ENCODE results near the gene DNAH1. TPM values are rescaled to one million over a fixed set of nuclear protein-coding genes. Genes with fewer than 3 reads are reported as not detected.

Gene DNAH1
- total RNA-seq, 2 donors from 2014 or later: 5.6 to 18.7 TPM

DNA sequence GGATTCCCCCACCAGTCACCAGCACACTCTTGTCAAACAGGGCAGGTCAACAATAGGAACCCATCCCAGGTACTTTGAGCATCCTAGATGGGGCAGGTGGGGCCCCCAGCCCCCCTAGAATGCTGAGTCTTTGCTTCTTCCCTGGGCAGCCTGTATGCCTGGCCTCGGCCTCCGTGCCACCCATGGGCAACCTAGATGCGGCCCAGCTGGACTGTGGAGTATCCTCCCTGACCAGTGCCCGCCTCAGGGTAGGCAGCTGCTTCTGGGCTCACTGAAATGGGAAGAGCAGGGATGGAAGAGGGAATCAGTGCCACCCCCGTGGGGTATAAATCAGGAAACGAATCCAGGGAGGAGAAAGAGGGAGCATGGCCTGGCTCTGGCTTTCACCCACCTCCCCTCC, 10.9 kb downstream of the DNAH1 start:
- TF ChIP-seq, protein P1, sequence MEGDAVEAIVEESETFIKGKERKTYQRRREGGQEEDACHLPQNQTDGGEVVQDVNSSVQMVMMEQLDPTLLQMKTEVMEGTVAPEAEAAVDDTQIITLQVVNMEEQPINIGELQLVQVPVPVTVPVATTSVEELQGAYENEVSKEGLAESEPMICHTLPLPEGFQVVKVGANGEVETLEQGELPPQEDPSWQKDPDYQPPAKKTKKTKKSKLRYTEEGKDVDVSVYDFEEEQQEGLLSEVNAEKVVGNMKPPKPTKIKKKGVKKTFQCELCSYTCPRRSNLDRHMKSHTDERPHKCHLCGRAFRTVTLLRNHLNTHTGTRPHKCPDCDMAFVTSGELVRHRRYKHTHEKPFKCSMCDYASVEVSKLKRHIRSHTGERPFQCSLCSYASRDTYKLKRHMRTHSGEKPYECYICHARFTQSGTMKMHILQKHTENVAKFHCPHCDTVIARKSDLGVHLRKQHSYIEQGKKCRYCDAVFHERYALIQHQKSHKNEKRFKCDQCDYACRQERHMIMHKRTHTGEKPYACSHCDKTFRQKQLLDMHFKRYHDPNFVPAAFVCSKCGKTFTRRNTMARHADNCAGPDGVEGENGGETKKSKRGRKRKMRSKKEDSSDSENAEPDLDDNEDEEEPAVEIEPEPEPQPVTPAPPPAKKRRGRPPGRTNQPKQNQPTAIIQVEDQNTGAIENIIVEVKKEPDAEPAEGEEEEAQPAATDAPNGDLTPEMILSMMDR (IDR thresholded peaks at IDR 0.05): no peak
- TF ChIP-seq POLR2A (IDR thresholded peaks at IDR 0.05) (no peak), POLR2AphosphoS5 (IDR thresholded peaks at IDR 0.05) (no peak)
- no peak overlapping the region for H3K4me3 ChIP-seq
- DNase-seq (ENCODE audit: low spot score): no peak
- H3K27ac ChIP-seq: no peak overlapping the region
- whole genome bisulfite sequencing: 85% methylated on average over 6 of the region's 6 CpGs
- H3K9me3 ChIP-seq: no peaks in the 10 kb centered on the region
- H3K4me1 ChIP-seq (replicated peaks): no peaks in the 10 kb centered on the region
- no peaks in the 10 kb centered on the region for H3K36me3 ChIP-seq
- no peaks in the 10 kb centered on the region for H3K27me3 ChIP-seq (replicated peaks; ENCODE audit: insufficient read depth)
- intact Hi-C loops (cut with DNase I): no loop called here

DNA sequence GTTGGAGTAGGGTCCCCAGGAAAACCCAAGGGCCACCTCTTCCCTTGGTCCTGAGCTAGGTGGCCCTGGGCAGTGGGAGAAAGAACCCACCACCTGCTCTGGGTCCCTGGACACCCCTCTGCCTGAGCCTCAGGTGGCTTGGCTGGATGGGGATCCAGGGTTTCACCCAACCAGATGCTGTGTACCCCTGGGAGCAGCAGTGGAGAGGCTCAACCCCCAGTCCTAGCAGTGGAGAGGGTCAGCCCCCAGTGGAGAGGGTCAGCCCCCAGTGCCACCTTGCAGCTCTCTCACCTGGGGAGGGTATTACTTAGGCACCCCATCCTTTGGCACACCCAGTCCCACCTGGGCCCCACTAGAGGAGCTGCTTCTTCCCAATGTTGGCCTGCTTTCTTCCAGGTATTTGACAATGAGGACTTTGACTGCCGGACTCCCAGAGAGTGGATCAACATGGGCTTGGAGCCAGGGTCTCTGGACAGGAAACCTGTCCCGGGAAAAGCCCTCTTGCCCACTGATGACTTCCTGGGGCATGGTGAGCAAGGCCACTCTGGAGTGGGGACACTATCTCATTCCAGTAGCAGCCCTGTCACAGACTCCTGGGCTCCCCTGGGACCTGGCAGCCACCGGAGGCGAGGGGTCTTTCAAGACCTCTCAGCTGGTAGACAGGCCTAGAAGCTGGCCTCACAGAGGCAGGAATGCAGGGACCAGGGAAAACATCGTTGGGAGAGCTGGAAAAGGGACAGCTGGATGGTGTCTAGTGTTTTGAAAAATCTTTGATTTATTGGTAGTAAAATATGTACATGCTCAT, 11.6 kb downstream of the DNAH1 start:
- WGBS: 64% methylated on average over 5 of the region's 5 CpGs
- DNase-seq (ENCODE audit: low spot score): no peak
- no peaks in the 10 kb centered on the region for H3K9me3 ChIP-seq
- intact Hi-C loops (cut with DNase I): no loop called here
- H3K27me3 ChIP-seq (replicated peaks; ENCODE audit: insufficient read depth): no peaks in the 10 kb centered on the region
- H3K27ac ChIP-seq: no peak overlapping the region
- H3K4me3 ChIP-seq: no peak overlapping the region
- TF ChIP-seq, protein P1 (IDR thresholded peaks at IDR 0.05): no peak
- no peak for TF ChIP-seq POLR2AphosphoS5 (IDR thresholded peaks at IDR 0.05)
- no peak for TF ChIP-seq POLR2A (IDR thresholded peaks at IDR 0.05)
- no peaks in the 10 kb centered on the region for H3K36me3 ChIP-seq
- H3K4me1 ChIP-seq (replicated peaks): no peaks in the 10 kb centered on the region

DNA sequence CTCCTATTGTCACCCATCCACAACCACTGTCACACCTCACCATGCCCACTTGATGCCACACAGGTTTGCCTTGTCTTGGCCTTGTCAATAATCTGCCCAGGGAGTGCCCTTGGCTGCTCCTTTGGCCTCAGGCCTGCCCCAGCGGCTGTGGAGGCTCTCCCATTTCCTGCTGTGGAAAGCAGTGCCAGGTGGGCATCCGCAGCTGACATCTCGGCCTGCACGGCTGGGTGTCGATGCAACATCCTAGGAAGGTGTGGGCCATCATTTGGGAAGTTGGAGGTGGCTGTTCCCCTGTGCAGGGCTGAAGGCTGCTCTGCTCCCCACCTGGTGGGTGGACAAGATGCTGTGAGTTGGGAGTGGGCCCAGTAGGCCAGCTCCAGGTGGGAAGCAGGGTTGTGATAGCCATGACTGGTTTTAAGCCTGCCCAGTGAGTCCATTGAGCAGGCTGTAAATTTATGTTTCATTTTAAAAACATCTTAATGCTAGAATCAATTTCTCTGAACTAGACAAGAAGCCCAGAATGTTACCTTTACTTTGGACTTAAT, 12.5 kb downstream of the DNAH1 start:
- no peak overlapping the region for H3K27ac ChIP-seq
- intact Hi-C loops (cut with DNase I): no loop called here
- TF ChIP-seq POLR2AphosphoS5 (IDR thresholded peaks at IDR 0.05): no peak
- TF ChIP-seq, protein P1 (IDR thresholded peaks at IDR 0.05): no peak
- TF ChIP-seq POLR2A (IDR thresholded peaks at IDR 0.05): no peak
- no peaks in the 10 kb centered on the region for H3K9me3 ChIP-seq
- DNase-seq (ENCODE audit: low spot score): no peak
- no peaks in the 10 kb centered on the region for H3K36me3 ChIP-seq
- H3K4me1 ChIP-seq (replicated peaks): no peaks in the 10 kb centered on the region
- H3K4me3 ChIP-seq: no peak overlapping the region
- H3K27me3 ChIP-seq (replicated peaks; ENCODE audit: insufficient read depth): no peaks in the 10 kb centered on the region
- 87% methylated on average over 5 of the region's 5 CpGs for WGBS

DNA sequence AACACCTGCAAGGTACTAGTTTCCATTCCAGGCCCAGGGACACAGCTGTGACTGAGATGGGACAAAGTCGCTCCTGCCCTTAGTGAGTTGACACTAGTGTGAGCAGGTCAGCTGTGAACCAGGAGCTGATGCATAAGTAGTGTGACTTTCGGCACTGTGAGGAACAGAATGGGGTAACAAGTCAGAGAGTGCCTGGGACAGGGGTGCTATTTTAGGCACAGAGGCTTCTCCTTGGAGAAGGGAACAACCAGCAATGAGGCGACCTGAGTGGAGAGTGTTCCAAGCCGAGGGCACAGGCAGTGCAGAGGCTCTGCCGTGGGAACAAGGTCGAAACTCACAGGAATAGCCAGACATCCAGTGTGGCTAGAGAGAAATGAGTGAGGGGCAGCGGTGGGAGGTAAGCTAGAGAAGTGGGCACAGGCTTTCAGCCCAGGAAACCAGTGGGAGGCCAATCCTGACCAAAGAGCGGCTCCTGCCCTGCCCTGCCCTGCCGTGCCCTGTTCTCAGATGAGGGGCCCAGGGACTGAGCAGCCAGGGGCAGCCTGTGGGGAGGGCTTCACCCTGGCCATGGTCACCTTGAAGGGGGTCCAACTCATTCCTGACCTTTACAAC, 14.2 kb downstream of the DNAH1 start:
- Histone ChIP-seq H3K4me3 (no peak overlapping the region), H3K9me3 (no peaks in the 10 kb centered on the region), H3K36me3 (no peaks in the 10 kb centered on the region), H3K27ac (no peak overlapping the region), H3K27me3 (replicated peaks; ENCODE audit: insufficient read depth) (no peaks in the 10 kb centered on the region), H3K4me1 (replicated peaks) (no peaks in the 10 kb centered on the region)
- 86% methylated on average over 9 of the region's 9 CpGs for WGBS
- TF ChIP-seq POLR2AphosphoS5 (IDR thresholded peaks at IDR 0.05) (no peak), POLR2A (IDR thresholded peaks at IDR 0.05) (no peak)
- TF ChIP-seq, protein P1 (IDR thresholded peaks at IDR 0.05): no peak
- DNase-seq (ENCODE audit: low spot score): no peak
- intact Hi-C loops (cut with DNase I): no loop called here
